Renal cortex interstitium (tissue), 11 donors: Measurements from ENCODE around the gene SDK2. TPM values are rescaled to one million over a fixed set of nuclear protein-coding genes. Genes with fewer than 3 reads are reported as not detected.

Experiments
- DNase-seq, 11 donors: peaks; one replicate each; pipeline ENCODE4 v3.0.0-alpha.2; 2013; ENCODE audit warnings: low read depth in 9 of 11, low spot score in 4 of 11; ENCODE audit errors: extremely low read depth in 1 of 11
- polyA plus RNA-seq, 3 donors: library from polyadenylated mRNA; unstranded; fragments of 120-200 nt; gene quantifications; one replicate each; pipeline ENCODE4 v1.2.1, GENCODE V29; 2013; ENCODE audit not compliant: insufficient read length in 3 of 3

The SDK2 gene
- polyA plus RNA-seq, 3 donors: 6.8 to 11.1 (median 9.2) TPM

- no peak for DNase-seq
Measured at GRCh38 chr17:73571511-73572130, 72.6 kb downstream of the SDK2 start.

- DNase-seq: no peak
Measured at GRCh38 chr17:73569762-73570319, 74.4 kb downstream of the SDK2 start.

GRCh38 chr17:73568934-73569333 lies 75.3 kb downstream of the SDK2 start:
- no peak for DNase-seq

GRCh38 chr17:73566905-73567782 lies 77.1 kb downstream of the SDK2 start:
- DNase-seq: no peak

- no peak for DNase-seq
Measured at GRCh38 chr17:73564843-73565242, 79.4 kb downstream of the SDK2 start.

GRCh38 chr17:73562896-73563295 lies 81.3 kb downstream of the SDK2 start:
- no peak for DNase-seq

GRCh38 chr17:73561111-73561510 lies 83.1 kb downstream of the SDK2 start:
- DNase-seq: no peak

GRCh38 chr17:73560661-73561060 lies 83.6 kb downstream of the SDK2 start:
- no peak for DNase-seq

- no peak for DNase-seq
Measured at GRCh38 chr17:73559532-73559931, 84.7 kb downstream of the SDK2 start.

GRCh38 chr17:73555199-73555960 lies 88.9 kb downstream of the SDK2 start:
- no peak for DNase-seq

- DNase-seq: no peak
Measured at GRCh38 chr17:73554498-73554897, 89.7 kb downstream of the SDK2 start.

GRCh38 chr17:73553311-73553710 lies 90.9 kb downstream of the SDK2 start:
- no peak for DNase-seq

GRCh38 chr17:73552300-73553048 lies 91.8 kb downstream of the SDK2 start:
- no peak for DNase-seq

- DNase-seq: peak in 1 of 11 donors; percentile 19
Measured at GRCh38 chr17:73551759-73552158, 92.5 kb downstream of the SDK2 start.

- no peak for DNase-seq
Measured at GRCh38 chr17:73551144-73551543, 93.1 kb downstream of the SDK2 start.

- DNase-seq: no peak
Measured at GRCh38 chr17:73550556-73550955, 93.7 kb downstream of the SDK2 start.

GRCh38 chr17:73549841-73550430 lies 94.3 kb downstream of the SDK2 start:
- DNase-seq: no peak

GRCh38 chr17:73548620-73549311 lies 95.5 kb downstream of the SDK2 start:
- no peak for DNase-seq
